ENCODE results near the gene DPF3. TPM values are rescaled to one million over a fixed set of nuclear protein-coding genes. Genes with fewer than 3 reads are reported as not detected.

The DPF3 gene
- total and polyA plus RNA-seq, 9 of the 15 experiments (the other 6 are each of a cell fraction or from before 2014, with no cell fraction given) = 0.21 to 4.9 (median 1.2) TPM

DNA sequence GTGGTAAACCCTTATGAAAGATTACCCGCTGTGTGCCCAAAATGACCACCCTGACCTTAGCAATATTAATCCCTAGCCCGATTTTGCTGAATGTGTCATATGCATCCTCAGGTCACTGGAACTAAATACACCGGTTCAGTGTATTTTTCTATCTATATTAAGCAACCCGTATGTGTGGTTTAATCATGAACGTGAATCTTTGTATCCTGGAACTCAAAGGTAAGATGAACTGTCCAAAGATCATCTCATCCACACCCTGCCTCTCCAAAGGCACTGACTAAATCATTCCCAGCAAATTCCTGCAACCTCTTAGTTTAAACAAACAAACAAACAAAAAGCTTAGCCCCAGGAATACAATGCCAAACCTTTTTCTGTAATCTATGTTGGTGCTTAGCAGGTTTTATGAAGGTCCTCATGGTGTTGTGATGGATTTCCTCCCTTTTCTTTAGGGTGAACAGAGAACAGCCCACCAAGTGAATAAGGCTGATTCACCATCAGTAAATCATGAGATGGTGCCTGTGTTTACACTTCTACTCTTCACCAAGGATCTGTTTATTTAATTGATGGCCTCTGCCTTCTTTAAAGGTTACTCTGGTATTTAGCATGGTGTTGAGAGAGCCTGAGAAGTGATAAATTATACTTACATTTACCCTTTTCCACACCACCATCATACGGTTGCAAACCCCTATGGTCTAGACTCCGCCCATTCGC is 298.6 kb downstream of the DPF3 start:
- no peaks in the 10 kb centered on the region for H3K9me3 ChIP-seq (replicated peaks; ENCODE audit: control insufficient read depth, insufficient read depth, low read depth, low read length)
- H3K4me3 ChIP-seq = no peak overlapping the region
- H4K20me1 ChIP-seq (replicated peaks; ENCODE audit: control insufficient read depth, insufficient read depth, low read length) = no peaks in the 10 kb centered on the region; the same call in 1 of the 2 replicates
- no peaks in the 10 kb centered on the region for H3K79me2 ChIP-seq (ENCODE audit: control insufficient read depth, insufficient read depth, low read length)
- no peaks in the 10 kb centered on the region for H3K36me3 ChIP-seq (ENCODE audit: control insufficient read depth, insufficient read depth, low read length)
- in situ Hi-C loops (cut with MboI) = no loop called here
- no peak for TF ChIP-seq MIER1 (IDR thresholded peaks at IDR 0.05; ENCODE audit: low read depth)
- TF ChIP-seq RB1 (IDR thresholded peaks at IDR 0.05; ENCODE audit: low read depth) = no peak
- no peak for TF ChIP-seq SMARCB1 (IDR thresholded peaks at IDR 0.05; ENCODE audit: insufficient read length, low read depth)
- TF ChIP-seq POLR2H (tag; IDR thresholded peaks at IDR 0.05; ENCODE audit: low read depth) = no peak
- CTCF ChIA-PET (ENCODE audit: low intra/inter-chr PET ratio) = no interaction called here
- intact Hi-C loops (cut with micrococcal nuclease) = no loop called here
- no peak for FAIRE-seq
- POLR2A ChIA-PET = no interaction called here
- 7% methylated on average over 5 of the region's 8 CpGs for WGBS (ENCODE audit: insufficient coverage, low coverage, missing lambda C conversion rate)
- BruUV-seq (replicated peaks) = no TSS peak
- no peak for DNase-seq (ENCODE audit: extremely low read depth in 1 of 4, low spot score in 3 of 4)
- no peak overlapping the region for H3K9ac ChIP-seq (ENCODE audit: insufficient read depth in 1 of 2, low read depth in 2 of 2, low read length in 2 of 2)
- H2AFZ ChIP-seq (ENCODE audit: low read depth, low read length) = no peak overlapping the region
- no peak overlapping the region for H3K27ac ChIP-seq (ENCODE audit: extremely low read depth, low read depth, low read length)
- no peak overlapping the region for H3K4me2 ChIP-seq (ENCODE audit: insufficient read depth, low read length)
- peaks cover 0 to 7% of the 10 kb centered on the region in 2 experiments; a peak in 4 of 5 replicates for H3K4me1 ChIP-seq (replicated peaks in 1 of 2; ENCODE audit: control insufficient read depth in 2 of 2, insufficient read depth in 2 of 2, low read length in 2 of 2)
- no peak for ATAC-seq
- H3K9me1 ChIP-seq (ENCODE audit: control insufficient read depth, insufficient read depth, low read length) = no peaks in the 10 kb centered on the region
- peaks cover 0 to 9% of the 10 kb centered on the region in 2 experiments; a peak in 2 of 5 replicates for H3K27me3 ChIP-seq (ENCODE audit: control insufficient read depth in 2 of 2, insufficient read depth in 2 of 2, low read length in 2 of 2)

Data from K562 (cell line).